ENCODE data around the gene ARSD.
A peak's percentile ranks its signal among the peaks of the same experiment; 100 is the strongest.
"Not testable (repeated sequence)": the region's sequence is repeated elsewhere in the genome, so short reads cannot be mapped to it uniquely, and the experiment has no call there.

ARSD gene

GRCh38 chrX:2928583-2929434 is at the start of gene ARSD:
Gene ARSD, minus strand, starts transcription at chrX:2929339. Its CDS starts 64 bp downstream, at chrX:2929275.
- DNase-seq (ENCODE audit: low read depth): peak; percentile 95

- DNase-seq (ENCODE audit: low read depth): not testable (repeated sequence)
These were observed 49.5 kb upstream of the ARSD start for GRCh38 chrX:2978639-2979038.

- DNase-seq (ENCODE audit: low read depth): no peak
These were observed 45.8 kb upstream of the ARSD start for GRCh38 chrX:2974961-2975360.

- no peak for DNase-seq (ENCODE audit: low read depth)
These were observed 43.3 kb upstream of the ARSD start for GRCh38 chrX:2972391-2972790.

GRCh38 chrX:2969021-2969420 is 39.9 kb upstream of the ARSD start:
- no peak for DNase-seq (ENCODE audit: low read depth)

GRCh38 chrX:2967998-2968909 is 39.1 kb upstream of the ARSD start:
- peak; percentile 32 for DNase-seq (ENCODE audit: low read depth)

- DNase-seq (ENCODE audit: low read depth): no peak
These were observed 38.4 kb upstream of the ARSD start for GRCh38 chrX:2967584-2967983.

- no peak for DNase-seq (ENCODE audit: low read depth)
These were observed 37.9 kb upstream of the ARSD start for GRCh38 chrX:2967012-2967411.

- no peak for DNase-seq (ENCODE audit: low read depth)
These were observed 36.8 kb upstream of the ARSD start for GRCh38 chrX:2965965-2966364.

GRCh38 chrX:2963992-2964794 is 35.1 kb upstream of the ARSD start:
- not testable (repeated sequence) for DNase-seq (ENCODE audit: low read depth)

GRCh38 chrX:2963449-2963848 is 34.3 kb upstream of the ARSD start:
- DNase-seq (ENCODE audit: low read depth): not testable (repeated sequence)

GRCh38 chrX:2962381-2962780 is 33.2 kb upstream of the ARSD start:
- DNase-seq (ENCODE audit: low read depth): no peak

- DNase-seq (ENCODE audit: low read depth): no peak
These were observed 31.8 kb upstream of the ARSD start for GRCh38 chrX:2960861-2961515.

GRCh38 chrX:2958199-2958598 is 29.1 kb upstream of the ARSD start:
- DNase-seq (ENCODE audit: low read depth): no peak

GRCh38 chrX:2955838-2956237 is 26.7 kb upstream of the ARSD start:
- DNase-seq (ENCODE audit: low read depth): no peak

- DNase-seq (ENCODE audit: low read depth): no peak
These were observed 26.1 kb upstream of the ARSD start for GRCh38 chrX:2955281-2955680.

GRCh38 chrX:2954541-2954940 is 25.4 kb upstream of the ARSD start:
- DNase-seq (ENCODE audit: low read depth): no peak

GRCh38 chrX:2937942-2938341 is 8.8 kb upstream of the ARSD start:
- DNase-seq (ENCODE audit: low read depth): not testable (repeated sequence)

GRCh38 chrX:2934715-2935710 is 5.9 kb upstream of the ARSD start:
- DNase-seq (ENCODE audit: low read depth): no peak
